K562 (cell line): ENCODE results near the gene GRB10. TPM values are rescaled to one million over a fixed set of nuclear protein-coding genes. Genes with fewer than 3 reads are reported as not detected.

ENCODE experiments used
- ATAC-seq: fragments of 200-7000 bp; cut with Tn5 transposase; 3 replicates; pipeline ENCODE4 v1.9.1; 2020; ENCODE audit warnings: moderate library complexity
- BruUV-seq: library from RNA; stranded (reverse); fragments of 400-500 nt; replicated peaks from 2 replicates; lab custom pipeline; 2021; lab: Mats Ljungman, UMichigan
- CTCF ChIA-PET: fragments of 300-600 bp; formaldehyde crosslinking; extraction: SDS; loops from one replicate; lab custom pipeline; 2021; ENCODE audit warnings: low intra/inter-chr PET ratio; lab: Yijun Ruan, JAX
- POLR2A ChIA-PET: fragments of 300-600, 350-650 bp; sonication (Branson Sonifier 250); formaldehyde crosslinking; extraction: SDS; loops from one replicate; lab custom pipeline; 2021; ENCODE audit warnings: antibody characterized with exemption, inconsistent platforms; lab: Yijun Ruan, JAX
- DNase-seq, 4 experiments: peaks; one replicate each; pipeline versions ENCODE4 v3.0.0 to v3.0.0-alpha.2; 2011 to 2018; ENCODE audit warnings: low spot score in 3 of 4, mixed read lengths in 3 of 4; ENCODE audit errors: extremely low read depth in 1 of 4
- FAIRE-seq: peaks from 2 replicates; lab custom pipeline; 2011; peaks lifted over from hg19 to GRCh38; lab: Jason Lieb, UNC
- H2AFZ ChIP-seq: 2 replicates; pipeline ENCODE4 v1.6.0; 2011; ENCODE audit warnings: low read depth, low read length, control low read depth, inconsistent platforms
- H3K27ac ChIP-seq: fragments of 200-600 bp; 3 replicates; pipeline ENCODE4 v1.8.0; 2011; ENCODE audit warnings: low read depth, mild to moderate bottlenecking, control low read depth, inconsistent platforms, low read length, moderate library complexity, mixed read lengths; ENCODE audit errors: extremely low read depth
- H3K27me3 ChIP-seq, 2 experiments: fragments of 300-600 bp in 1 of 2; 2 replicates in 1 of 2; 3 replicates in 1 of 2; pipeline versions ENCODE4 v1.6.0 to v1.8.0; 2011; ENCODE audit warnings: inconsistent platforms in 2 of 2, low read length in 2 of 2, mild to moderate bottlenecking in 1 of 2, mixed read lengths in 1 of 2, moderate library complexity in 1 of 2; ENCODE audit not compliant: control insufficient read depth in 2 of 2, insufficient read depth in 2 of 2
- H3K36me3 ChIP-seq: fragments of 300-600 bp; 3 replicates; pipeline ENCODE4 v1.8.0; 2011; ENCODE audit warnings: mild to moderate bottlenecking, low read length, inconsistent platforms; ENCODE audit not compliant: control insufficient read depth, insufficient read depth
- H3K4me1 ChIP-seq, 2 experiments: fragments of 200-600 bp in 1 of 2; replicated peaks in 1 of 2; 2 replicates in 1 of 2; 3 replicates in 1 of 2; pipeline versions ENCODE4 v1.5.1 to v1.8.0; 2011; ENCODE audit warnings: inconsistent platforms in 2 of 2, low read length in 2 of 2, mild to moderate bottlenecking in 1 of 2, mixed read lengths in 1 of 2, moderate library complexity in 1 of 2; ENCODE audit not compliant: control insufficient read depth in 2 of 2, insufficient read depth in 2 of 2
- H3K4me2 ChIP-seq: 2 replicates; pipeline ENCODE4 v1.6.1; 2011; ENCODE audit warnings: low read length, control low read depth, inconsistent platforms, mixed read lengths; ENCODE audit not compliant: insufficient read depth
- H3K4me3 ChIP-seq: fragments of 200-600 bp; sonication (generic), shearing (Covaris generic); 2 replicates; pipeline ENCODE4 v1.5.1; 2016; ENCODE audit warnings: control low read depth, inconsistent platforms
- H3K79me2 ChIP-seq: fragments of 200-600 bp; 3 replicates; pipeline ENCODE4 v1.8.0; 2011; ENCODE audit warnings: low read length, inconsistent platforms; ENCODE audit not compliant: control insufficient read depth, insufficient read depth
- H3K9ac ChIP-seq, 2 experiments: 2 replicates each; pipeline versions ENCODE4 v1.6.0 to v1.6.1; 2011; ENCODE audit warnings: low read depth in 2 of 2, low read length in 2 of 2, control low read depth in 1 of 2, inconsistent platforms in 1 of 2, mild to moderate bottlenecking in 1 of 2, mixed read lengths in 1 of 2; ENCODE audit not compliant: insufficient read depth in 1 of 2
- H3K9me1 ChIP-seq: one replicate; pipeline ENCODE4 v1.6.0; 2011; ENCODE audit warnings: inconsistent platforms, mild to moderate bottlenecking, low read length, moderate library complexity; ENCODE audit not compliant: control insufficient read depth, insufficient read depth
- H3K9me3 ChIP-seq: replicated peaks from 2 replicates; pipeline ENCODE4 v1.5.1; 2011; ENCODE audit warnings: low read depth, low read length, inconsistent platforms; ENCODE audit not compliant: control insufficient read depth, insufficient read depth
- H4K20me1 ChIP-seq: replicated peaks from 2 replicates; pipeline ENCODE4 v1.6.1; 2011; ENCODE audit warnings: low read length, inconsistent platforms, mixed read lengths; ENCODE audit not compliant: control insufficient read depth, insufficient read depth
- CBX3 ChIP-seq, 2 experiments: IDR thresholded peaks; 1 replicate in 1 of 2; 2 replicates in 1 of 2; pipeline ENCODE4 v1.6.1; 2012; ENCODE audit warnings: inconsistent platforms in 2 of 2, low read length in 2 of 2, borderline replicate concordance in 1 of 2, control low read depth in 1 of 2
- FOXM1 ChIP-seq, 2 experiments: fragments of 450-650 bp in 1 of 2; sonication (generic) in 1 of 2; formaldehyde crosslinking in 1 of 2; IDR thresholded peaks; 2 replicates each; pipeline versions ENCODE4 v1.6.1 to v1.9.0; 2017 to 2022; ENCODE audit warnings: low read depth in 2 of 2, mild to moderate bottlenecking in 2 of 2, missing genetic modification reagents in 1 of 2, moderate library complexity in 1 of 2
- FOXO4 ChIP-seq: fragments of 450-650 bp; formaldehyde crosslinking; IDR thresholded peaks from 2 replicates; pipeline ENCODE4 v1.4.0; 2020; ENCODE audit warnings: mild to moderate bottlenecking, moderate library complexity
- JUNB ChIP-seq: fragments of 450-650 bp; formaldehyde crosslinking; conservative IDR thresholded peaks from 2 replicates; pipeline ENCODE4 v1.4.0; 2020; ENCODE audit warnings: mild to moderate bottlenecking
- KDM5B ChIP-seq: fragments of 200-600 bp; sonication (generic); IDR thresholded peaks from 2 replicates; pipeline ENCODE4 v1.6.1; 2012; ENCODE audit warnings: low read depth, mild to moderate bottlenecking, moderate library complexity, low read length, control low read depth, inconsistent platforms; ENCODE audit not compliant: insufficient replicate concordance
- MCM7 ChIP-seq, 2 experiments: fragments of 450-650 bp; IDR thresholded peaks; 2 replicates each; pipeline ENCODE4 v1.6.1; 2016 to 2018
- NRF1 ChIP-seq, 2 experiments: fragments of 450-650 bp; IDR thresholded peaks in 1 of 2; conservative IDR thresholded peaks in 1 of 2; 2 replicates each; pipeline ENCODE4 v1.6.1; 2014; ENCODE audit warnings: mild to moderate bottlenecking in 2 of 2
- POLR2AphosphoS2 ChIP-seq: IDR thresholded peaks from 2 replicates; pipeline ENCODE4 v1.6.1; 2012; ENCODE audit warnings: low read length, improper control_type of control experiment
- PTBP1 ChIP-seq: fragments of 200-400 bp; formaldehyde crosslinking; IDR thresholded peaks from 2 replicates; pipeline ENCODE4 v1.6.1; 2017; ENCODE audit warnings: low read depth, low read length
- SAP30 ChIP-seq: fragments of 200-600 bp; sonication (generic); IDR thresholded peaks from 2 replicates; pipeline ENCODE4 v1.6.1; 2012; ENCODE audit warnings: borderline replicate concordance, low read depth, mild to moderate bottlenecking, moderate library complexity, low read length, control low read depth, inconsistent platforms; ENCODE audit not compliant: insufficient read depth, poor library complexity, severe bottlenecking
- SMAD1 ChIP-seq: fragments of 150-350 bp; IDR thresholded peaks from 2 replicates; pipeline ENCODE4 v1.6.1; 2014; ENCODE audit warnings: low read length, low read depth; ENCODE audit not compliant: partially characterized antibody
- TOE1 ChIP-seq, 2 experiments: fragments of 450-650 bp in 1 of 2; sonication (generic) in 1 of 2; formaldehyde crosslinking in 1 of 2; IDR thresholded peaks; 2 replicates each; pipeline versions ENCODE4 v1.7.1 to v1.8.0; 2016 to 2022; ENCODE audit warnings: borderline replicate concordance in 2 of 2, mild to moderate bottlenecking in 2 of 2, antibody characterized with exemption in 1 of 2, inconsistent platforms in 1 of 2, low read depth in 1 of 2, missing genetic modification reagents in 1 of 2, moderate library complexity in 1 of 2
- ZKSCAN8 ChIP-seq: fragments of 200-800 bp; sonication (Bioruptor generic); IDR thresholded peaks from 2 replicates; pipeline ENCODE4 v1.6.1; 2016; ENCODE audit warnings: missing genetic modification characterization, missing compliant biosample characterization
- ZNF274 ChIP-seq: IDR thresholded peaks from 2 replicates; pipeline ENCODE4 v1.6.1; 2011; ENCODE audit warnings: low read depth, mild to moderate bottlenecking, low read length, moderate library complexity, borderline replicate concordance
- ZNF408 ChIP-seq: fragments of 250-450 bp; sonication (Bioruptor Pico); IDR thresholded peaks from 2 replicates; pipeline ENCODE4 v1.4.0; 2020; ENCODE audit warnings: low read depth, mild to moderate bottlenecking, moderate library complexity
- ZNF589 ChIP-seq: fragments of 200-800 bp; sonication (Bioruptor generic); IDR thresholded peaks from 2 replicates; pipeline ENCODE4 v1.6.1; 2016; ENCODE audit warnings: low read depth, missing genetic modification characterization, missing compliant biosample characterization
- ZNF764 ChIP-seq: fragments of 250-450 bp; sonication (Bioruptor Pico); IDR thresholded peaks from 2 replicates; pipeline ENCODE4 v1.4.0; 2020; ENCODE audit warnings: low read depth, mild to moderate bottlenecking, moderate library complexity
- WGBS: fragments of 100-300 bp; shearing (Covaris generic); methylation state at CpG from one replicate; pipeline ENCODE4 v1.1.6; 2016; ENCODE audit warnings: low coverage, mixed read lengths; ENCODE audit not compliant: insufficient coverage; ENCODE audit errors: missing lambda C conversion rate; 5-methylcytosine and 5-hydroxymethylcytosine counted together
- in situ Hi-C: fragments of 300-500 bp; cut with MboI; formaldehyde crosslinking; loops from 4 replicates; pipeline ENCODE4 v1.15.0; 2018; ENCODE audit warnings: inconsistent platforms, mixed read lengths
- intact Hi-C: fragments of 100-400 bp; cut with micrococcal nuclease; formaldehyde crosslinking; loops from 2 replicates; pipeline ENCODE4 v1.14.2; 2022
- polyA plus RNA-seq, 8 experiments: library from polyadenylated mRNA; depleted of rRNA in 4 of 8; stranded (reverse) in 5 of 8; unstranded in 3 of 8; fragments of >200 nt; fragmentation: Nextera tagmentation in 2 of 8; fragmentation: Illumina TruSeq in 1 of 8; extraction: Ambion mirVana in 2 of 8; extraction: Trizol in 1 of 8; gene quantifications; 2 replicates each; pipeline versions ENCODE4 v1.2.1 to v1.2.3, GENCODE V29; 2011 to 2014; ENCODE audit warnings: inconsistent platforms in 1 of 8, missing spikeins in 1 of 8
- total RNA-seq, 7 experiments: library from RNA; depleted of rRNA in 6 of 7; stranded (reverse); fragments of >200 nt in 6 of 7; fragmentation: Illumina TruSeq in 2 of 7; extraction: Trizol in 2 of 7; gene quantifications; 2 replicates each; pipeline versions ENCODE4 v1.2.1 to v1.2.3, GENCODE V29; 2011 to 2021; ENCODE audit warnings: low replicate concordance in 1 of 7
- TF ChIP-seq, protein P1 (sequence below): fragments of 150-350 bp; conservative IDR thresholded peaks from 2 replicates; pipeline ENCODE4 v1.6.1; 2014; ENCODE audit warnings: low read length

Gene GRB10
- total and polyA plus RNA-seq, 9 of the 15 experiments (the other 6 are each of a cell fraction or from before 2014, with no cell fraction given), result 8.9 to 88.5 (median 40.7) TPM

- no peak overlapping the region for H3K9ac ChIP-seq
- WGBS, result under 1% methylated on average over 5 of the region's 5 CpGs
- H4K20me1 ChIP-seq, result peaks cover 5% of the 10 kb centered on the region; the same call in 1 of the 2 replicates
- no peak overlapping the region for H3K4me2 ChIP-seq
- TF ChIP-seq SMAD1 (no peak), ZNF274 (no peak), POLR2AphosphoS2 (no peak), FOXM1 (IDR thresholded peaks at IDR 0.05; ENCODE audit: low read depth) (no peak), FOXM1 (CRISPR knock-in tag; IDR thresholded peaks at IDR 0.05; ENCODE audit: low read depth) (no peak), KDM5B (no peak), MCM7 (IDR thresholded peaks at IDR 0.05) (no peak), JUNB (CRISPR knock-in tag) (no peak), ZNF589 (CRISPR knock-in tag) (no peak), PTBP1 (no peak), CBX3 (IDR thresholded peaks at IDR 0.05; ENCODE audit: borderline replicate concordance in 1 of 2, low read length in 2 of 2) (no peak), SAP30 (no peak), FOXO4 (CRISPR knock-in tag) (no peak), NRF1 (conservative IDR thresholded peaks at IDR 0.05 in 1 of 2, IDR thresholded peaks at IDR 0.05 in 1 of 2) (no peak), ZNF408 (no peak), TOE1 (IDR thresholded peaks at IDR 0.05; ENCODE audit: borderline replicate concordance) (no peak), TOE1 (CRISPR knock-in tag; IDR thresholded peaks at IDR 0.05; ENCODE audit: borderline replicate concordance, low read depth) (no peak), ZKSCAN8 (CRISPR knock-in tag) (no peak), ZNF764 (no peak)
- TF ChIP-seq, protein P1, sequence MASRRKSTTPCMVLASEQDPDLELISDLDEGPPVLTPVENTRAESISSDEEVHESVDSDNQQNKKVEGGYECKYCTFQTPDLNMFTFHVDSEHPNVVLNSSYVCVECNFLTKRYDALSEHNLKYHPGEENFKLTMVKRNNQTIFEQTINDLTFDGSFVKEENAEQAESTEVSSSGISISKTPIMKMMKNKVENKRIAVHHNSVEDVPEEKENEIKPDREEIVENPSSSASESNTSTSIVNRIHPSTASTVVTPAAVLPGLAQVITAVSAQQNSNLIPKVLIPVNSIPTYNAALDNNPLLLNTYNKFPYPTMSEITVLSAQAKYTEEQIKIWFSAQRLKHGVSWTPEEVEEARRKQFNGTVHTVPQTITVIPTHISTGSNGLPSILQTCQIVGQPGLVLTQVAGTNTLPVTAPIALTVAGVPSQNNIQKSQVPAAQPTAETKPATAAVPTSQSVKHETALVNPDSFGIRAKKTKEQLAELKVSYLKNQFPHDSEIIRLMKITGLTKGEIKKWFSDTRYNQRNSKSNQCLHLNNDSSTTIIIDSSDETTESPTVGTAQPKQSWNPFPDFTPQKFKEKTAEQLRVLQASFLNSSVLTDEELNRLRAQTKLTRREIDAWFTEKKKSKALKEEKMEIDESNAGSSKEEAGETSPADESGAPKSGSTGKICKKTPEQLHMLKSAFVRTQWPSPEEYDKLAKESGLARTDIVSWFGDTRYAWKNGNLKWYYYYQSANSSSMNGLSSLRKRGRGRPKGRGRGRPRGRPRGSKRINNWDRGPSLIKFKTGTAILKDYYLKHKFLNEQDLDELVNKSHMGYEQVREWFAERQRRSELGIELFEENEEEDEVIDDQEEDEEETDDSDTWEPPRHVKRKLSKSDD, result no peak
- TF ChIP-seq, all 486 proteins: peak for 0
- no peak overlapping the region for H2AFZ ChIP-seq
- H3K4me3 ChIP-seq, result no peak overlapping the region
- H3K27ac ChIP-seq, result no peak overlapping the region
- in situ Hi-C loops, result no loop called here
- DNase-seq (no peak), ATAC-seq (no peak), FAIRE-seq (no peak)
- intact Hi-C loops, result loop anchor here (10.0 kb wide), 1 partner anchor 471 kb away; the partner anchor contains the start of gene ZPBP
- POLR2A ChIA-PET, result interaction anchor here (0.9 kb wide), 1 partner anchor 10 kb away, joined by 3 read pairs; no protein-coding TSS in a partner anchor
- peaks cover 6 to 35% of the 10 kb centered on the region in 2 experiments; a peak in 4 of 5 replicates for H3K27me3 ChIP-seq
- no peaks in the 10 kb centered on the region for H3K9me3 ChIP-seq
- BruUV-seq, result no TSS peak
- H3K36me3 ChIP-seq, result no peaks in the 10 kb centered on the region
- H3K9me1 ChIP-seq, result no peaks in the 10 kb centered on the region
- no peaks in the 10 kb centered on the region for H3K79me2 ChIP-seq
- CTCF ChIA-PET, result no interaction called here
- no peaks in the 10 kb centered on the region for H3K4me1 ChIP-seq
Observed at GRCh38 chr7:50565977-50566376, 216.7 kb downstream of the GRB10 start.
